ENCODE measurements around the gene FTSJ1. TPM values are rescaled to one million over a fixed set of nuclear protein-coding genes. Genes with fewer than 3 reads are reported as not detected.

Gene FTSJ1
- total and polyA plus RNA-seq, 4 donors = 13.3 to 21.8 (median 17.0) TPM

DNA sequence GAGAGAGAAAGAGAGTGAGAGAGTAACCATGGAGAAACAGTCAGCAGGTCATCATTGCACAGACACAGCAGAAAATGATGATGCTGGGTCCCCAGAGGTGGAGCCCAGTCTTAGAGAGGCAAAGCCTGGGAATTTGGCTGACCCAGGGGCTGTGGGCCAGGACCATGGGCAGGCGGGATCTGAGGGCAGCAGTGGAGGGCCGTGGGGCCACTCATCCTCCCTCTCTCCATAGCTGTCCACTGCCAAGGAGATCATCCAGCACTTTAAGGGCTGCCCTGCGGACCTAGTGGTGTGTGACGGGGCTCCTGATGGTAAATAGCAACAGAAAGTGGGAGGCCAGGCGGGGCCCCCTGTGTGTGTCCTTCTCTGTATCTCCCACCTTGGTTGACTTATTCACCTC lies 2.8 kb downstream of the FTSJ1 start:
- TF ChIP-seq GABPA (IDR thresholded peaks at IDR 0.05 in 1 of 2, conservative IDR thresholded peaks at IDR 0.05 in 1 of 2) (no peak), FOXA1 (IDR thresholded peaks at IDR 0.05) (no peak), RAD21 (IDR thresholded peaks at IDR 0.05) (no peak), SP1 (IDR thresholded peaks at IDR 0.05) (no peak), TAF1 (conservative IDR thresholded peaks at IDR 0.05) (no peak)
- TF ChIP-seq, protein P1, sequence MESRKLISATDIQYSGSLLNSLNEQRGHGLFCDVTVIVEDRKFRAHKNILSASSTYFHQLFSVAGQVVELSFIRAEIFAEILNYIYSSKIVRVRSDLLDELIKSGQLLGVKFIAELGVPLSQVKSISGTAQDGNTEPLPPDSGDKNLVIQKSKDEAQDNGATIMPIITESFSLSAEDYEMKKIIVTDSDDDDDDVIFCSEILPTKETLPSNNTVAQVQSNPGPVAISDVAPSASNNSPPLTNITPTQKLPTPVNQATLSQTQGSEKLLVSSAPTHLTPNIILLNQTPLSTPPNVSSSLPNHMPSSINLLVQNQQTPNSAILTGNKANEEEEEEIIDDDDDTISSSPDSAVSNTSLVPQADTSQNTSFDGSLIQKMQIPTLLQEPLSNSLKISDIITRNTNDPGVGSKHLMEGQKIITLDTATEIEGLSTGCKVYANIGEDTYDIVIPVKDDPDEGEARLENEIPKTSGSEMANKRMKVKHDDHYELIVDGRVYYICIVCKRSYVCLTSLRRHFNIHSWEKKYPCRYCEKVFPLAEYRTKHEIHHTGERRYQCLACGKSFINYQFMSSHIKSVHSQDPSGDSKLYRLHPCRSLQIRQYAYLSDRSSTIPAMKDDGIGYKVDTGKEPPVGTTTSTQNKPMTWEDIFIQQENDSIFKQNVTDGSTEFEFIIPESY (IDR thresholded peaks at IDR 0.05) = no peak
- TF ChIP-seq, protein P2, sequence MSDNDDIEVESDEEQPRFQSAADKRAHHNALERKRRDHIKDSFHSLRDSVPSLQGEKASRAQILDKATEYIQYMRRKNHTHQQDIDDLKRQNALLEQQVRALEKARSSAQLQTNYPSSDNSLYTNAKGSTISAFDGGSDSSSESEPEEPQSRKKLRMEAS (IDR thresholded peaks at IDR 0.05) = no peak
- Histone ChIP-seq H3K9ac (ENCODE audit: low read depth in 1 of 2, low read length in 2 of 2) (no peak overlapping the region), H3K4me1 (ENCODE audit: control insufficient read depth in 4 of 4, insufficient read depth in 4 of 4, low read length in 3 of 4) (peaks cover 0 to 9% (median 6%) of the 10 kb centered on the region in 4 donors), H3K27me3 (ENCODE audit: control insufficient read depth in 4 of 4, insufficient read depth in 4 of 4, low read length in 3 of 4) (no peaks in the 10 kb centered on the region), H3K4me3 (ENCODE audit: low read depth in 1 of 3, low read length in 3 of 3) (no peak overlapping the region), H3K27ac (ENCODE audit: low read depth in 1 of 2, low read length in 2 of 2) (no peak overlapping the region), H3K9me3 (ENCODE audit: control insufficient read depth in 4 of 4, low read length in 3 of 4) (no peaks in the 10 kb centered on the region), H3K36me3 (ENCODE audit: control insufficient read depth in 4 of 4, insufficient read depth in 3 of 4, low read depth in 1 of 4, low read length in 3 of 4) (peaks cover 4 to 16% (median 7%) of the 10 kb centered on the region in 4 donors)
- DNase-seq (ENCODE audit: low spot score) = no peak
- WGBS = 93% methylated on average over 5 of the region's 5 CpGs

DNA sequence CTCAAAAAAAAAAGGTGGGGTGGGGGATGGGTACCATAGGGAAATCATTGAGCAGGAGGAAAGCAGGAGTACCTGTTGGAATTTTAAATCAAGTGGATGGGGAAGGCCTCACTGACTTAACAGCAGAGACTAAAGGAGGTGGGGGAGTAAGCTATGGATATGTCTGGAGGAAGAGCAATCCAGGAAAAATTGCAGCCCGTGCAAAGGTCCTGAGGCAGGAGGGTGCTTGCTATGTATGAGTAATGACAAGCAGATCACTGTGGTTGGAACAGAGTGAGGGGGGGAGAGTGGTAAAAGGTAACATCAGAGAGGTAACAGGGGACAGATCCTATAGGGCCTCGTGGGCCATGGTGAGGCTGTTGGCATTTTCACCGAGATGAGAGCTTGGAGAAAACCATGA lies 4.1 kb downstream of the FTSJ1 start:
- Histone ChIP-seq H3K27me3 (ENCODE audit: control insufficient read depth in 4 of 4, insufficient read depth in 4 of 4, low read length in 3 of 4) (no peaks in the 10 kb centered on the region), H3K4me3 (ENCODE audit: low read depth in 1 of 3, low read length in 3 of 3) (no peak overlapping the region), H3K27ac (ENCODE audit: low read depth in 1 of 2, low read length in 2 of 2) (no peak overlapping the region), H3K4me1 (ENCODE audit: control insufficient read depth in 4 of 4, insufficient read depth in 4 of 4, low read length in 3 of 4) (peaks cover 0 to 3% (median under 1%) of the 10 kb centered on the region in 4 donors), H3K36me3 (ENCODE audit: control insufficient read depth in 4 of 4, insufficient read depth in 3 of 4, low read depth in 1 of 4, low read length in 3 of 4) (peaks cover 7 to 18% (median 7%) of the 10 kb centered on the region in 4 donors), H3K9me3 (ENCODE audit: control insufficient read depth in 4 of 4, low read length in 3 of 4) (no peaks in the 10 kb centered on the region), H3K9ac (ENCODE audit: low read depth in 1 of 2, low read length in 2 of 2) (no peak overlapping the region)
- no peak for DNase-seq (ENCODE audit: low spot score)
- 100% methylated on average over 3 of the region's 3 CpGs for WGBS
- TF ChIP-seq JUND (IDR thresholded peaks at IDR 0.05) = no peak
- no peak for TF ChIP-seq YY1 (IDR thresholded peaks at IDR 0.05)
- TF ChIP-seq HNF4G (IDR thresholded peaks at IDR 0.05) = no peak
- TF ChIP-seq, protein P3, sequence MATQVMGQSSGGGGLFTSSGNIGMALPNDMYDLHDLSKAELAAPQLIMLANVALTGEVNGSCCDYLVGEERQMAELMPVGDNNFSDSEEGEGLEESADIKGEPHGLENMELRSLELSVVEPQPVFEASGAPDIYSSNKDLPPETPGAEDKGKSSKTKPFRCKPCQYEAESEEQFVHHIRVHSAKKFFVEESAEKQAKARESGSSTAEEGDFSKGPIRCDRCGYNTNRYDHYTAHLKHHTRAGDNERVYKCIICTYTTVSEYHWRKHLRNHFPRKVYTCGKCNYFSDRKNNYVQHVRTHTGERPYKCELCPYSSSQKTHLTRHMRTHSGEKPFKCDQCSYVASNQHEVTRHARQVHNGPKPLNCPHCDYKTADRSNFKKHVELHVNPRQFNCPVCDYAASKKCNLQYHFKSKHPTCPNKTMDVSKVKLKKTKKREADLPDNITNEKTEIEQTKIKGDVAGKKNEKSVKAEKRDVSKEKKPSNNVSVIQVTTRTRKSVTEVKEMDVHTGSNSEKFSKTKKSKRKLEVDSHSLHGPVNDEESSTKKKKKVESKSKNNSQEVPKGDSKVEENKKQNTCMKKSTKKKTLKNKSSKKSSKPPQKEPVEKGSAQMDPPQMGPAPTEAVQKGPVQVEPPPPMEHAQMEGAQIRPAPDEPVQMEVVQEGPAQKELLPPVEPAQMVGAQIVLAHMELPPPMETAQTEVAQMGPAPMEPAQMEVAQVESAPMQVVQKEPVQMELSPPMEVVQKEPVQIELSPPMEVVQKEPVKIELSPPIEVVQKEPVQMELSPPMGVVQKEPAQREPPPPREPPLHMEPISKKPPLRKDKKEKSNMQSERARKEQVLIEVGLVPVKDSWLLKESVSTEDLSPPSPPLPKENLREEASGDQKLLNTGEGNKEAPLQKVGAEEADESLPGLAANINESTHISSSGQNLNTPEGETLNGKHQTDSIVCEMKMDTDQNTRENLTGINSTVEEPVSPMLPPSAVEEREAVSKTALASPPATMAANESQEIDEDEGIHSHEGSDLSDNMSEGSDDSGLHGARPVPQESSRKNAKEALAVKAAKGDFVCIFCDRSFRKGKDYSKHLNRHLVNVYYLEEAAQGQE (IDR thresholded peaks at IDR 0.05) = no peak
- no peak for TF ChIP-seq TAF1 (conservative IDR thresholded peaks at IDR 0.05)
- TF ChIP-seq, protein P4, sequence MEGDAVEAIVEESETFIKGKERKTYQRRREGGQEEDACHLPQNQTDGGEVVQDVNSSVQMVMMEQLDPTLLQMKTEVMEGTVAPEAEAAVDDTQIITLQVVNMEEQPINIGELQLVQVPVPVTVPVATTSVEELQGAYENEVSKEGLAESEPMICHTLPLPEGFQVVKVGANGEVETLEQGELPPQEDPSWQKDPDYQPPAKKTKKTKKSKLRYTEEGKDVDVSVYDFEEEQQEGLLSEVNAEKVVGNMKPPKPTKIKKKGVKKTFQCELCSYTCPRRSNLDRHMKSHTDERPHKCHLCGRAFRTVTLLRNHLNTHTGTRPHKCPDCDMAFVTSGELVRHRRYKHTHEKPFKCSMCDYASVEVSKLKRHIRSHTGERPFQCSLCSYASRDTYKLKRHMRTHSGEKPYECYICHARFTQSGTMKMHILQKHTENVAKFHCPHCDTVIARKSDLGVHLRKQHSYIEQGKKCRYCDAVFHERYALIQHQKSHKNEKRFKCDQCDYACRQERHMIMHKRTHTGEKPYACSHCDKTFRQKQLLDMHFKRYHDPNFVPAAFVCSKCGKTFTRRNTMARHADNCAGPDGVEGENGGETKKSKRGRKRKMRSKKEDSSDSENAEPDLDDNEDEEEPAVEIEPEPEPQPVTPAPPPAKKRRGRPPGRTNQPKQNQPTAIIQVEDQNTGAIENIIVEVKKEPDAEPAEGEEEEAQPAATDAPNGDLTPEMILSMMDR (IDR thresholded peaks at IDR 0.05; ENCODE audit: low read depth, low read length, missing input control) = no peak
- no peak for TF ChIP-seq ATF3 (IDR thresholded peaks at IDR 0.05)

Data from liver (tissue), 9 donors.